G401.6 (cell line): ENCODE results near the gene IRF1.
"Not testable (repeated sequence)": the region's sequence is repeated elsewhere in the genome, so short reads cannot be mapped to it uniquely, and the experiment has no call there.

Experiments used
- FAIRE-seq: peaks from 2 replicates; lab custom pipeline; 2012; peaks lifted over from hg19 to GRCh38; lab: Jason Lieb, UNC

Gene IRF1

GRCh38 chr5:132490484-132491367, at the start of gene IRF1:
Gene IRF1 (minus strand): TSS chr5:132490773. CDS start chr5:132489478, 1,295 bp downstream.
- FAIRE-seq: no peak

GRCh38 chr5:132540149-132540548, 49.6 kb upstream of the IRF1 start:
- no peak for FAIRE-seq

- FAIRE-seq: no peak
These were observed 49.1 kb upstream of the IRF1 start for GRCh38 chr5:132539716-132540115.

- no peak for FAIRE-seq
These were observed 40.4 kb upstream of the IRF1 start for GRCh38 chr5:132530946-132531345.

GRCh38 chr5:132528866-132529634, 38.5 kb upstream of the IRF1 start:
- FAIRE-seq: no peak

- FAIRE-seq: no peak
These were observed 37.4 kb upstream of the IRF1 start for GRCh38 chr5:132528021-132528420.

- FAIRE-seq: no peak
These were observed 36.5 kb upstream of the IRF1 start for GRCh38 chr5:132526974-132527564.

- no peak for FAIRE-seq
These were observed 35.9 kb upstream of the IRF1 start for GRCh38 chr5:132526290-132526973.

- no peak for FAIRE-seq
These were observed 34.7 kb upstream of the IRF1 start for GRCh38 chr5:132525299-132525724.

- not testable (repeated sequence) for FAIRE-seq
These were observed 34.3 kb upstream of the IRF1 start for GRCh38 chr5:132524877-132525276.

- FAIRE-seq: not testable (repeated sequence)
These were observed 31.5 kb upstream of the IRF1 start for GRCh38 chr5:132522067-132522466.

- FAIRE-seq: not testable (repeated sequence)
These were observed 23.2 kb upstream of the IRF1 start for GRCh38 chr5:132513618-132514336.

GRCh38 chr5:132510076-132510475, 19.5 kb upstream of the IRF1 start:
- no peak for FAIRE-seq

GRCh38 chr5:132506094-132506692, 15.6 kb upstream of the IRF1 start:
- peak; percentile 85 for FAIRE-seq

- no peak for FAIRE-seq
These were observed 15.1 kb upstream of the IRF1 start for GRCh38 chr5:132505641-132506040.

GRCh38 chr5:132504746-132505145, 14.2 kb upstream of the IRF1 start:
- no peak for FAIRE-seq

- FAIRE-seq: no peak
These were observed 12.7 kb upstream of the IRF1 start for GRCh38 chr5:132503244-132503643.

- no peak for FAIRE-seq
These were observed 11.7 kb upstream of the IRF1 start for GRCh38 chr5:132501961-132502931.

GRCh38 chr5:132501629-132501956, 11.0 kb upstream of the IRF1 start:
- FAIRE-seq: no peak
